Retina (tissue), 1 donor: ENCODE data around the gene CD99L2.

ENCODE experiments used
- DNase-seq: peaks from one replicate; pipeline ENCODE4 v3.0.0-alpha.2; 2016

The CD99L2 gene

GRCh38 chrX:150759568-150760416, 138.7 kb downstream of the CD99L2 start:
- no peak for DNase-seq

GRCh38 chrX:150757371-150757770, 141.1 kb downstream of the CD99L2 start:
- no peak for DNase-seq

- DNase-seq: no peak
Observed at GRCh38 chrX:150753968-150754367, 144.5 kb downstream of the CD99L2 start.

DNA sequence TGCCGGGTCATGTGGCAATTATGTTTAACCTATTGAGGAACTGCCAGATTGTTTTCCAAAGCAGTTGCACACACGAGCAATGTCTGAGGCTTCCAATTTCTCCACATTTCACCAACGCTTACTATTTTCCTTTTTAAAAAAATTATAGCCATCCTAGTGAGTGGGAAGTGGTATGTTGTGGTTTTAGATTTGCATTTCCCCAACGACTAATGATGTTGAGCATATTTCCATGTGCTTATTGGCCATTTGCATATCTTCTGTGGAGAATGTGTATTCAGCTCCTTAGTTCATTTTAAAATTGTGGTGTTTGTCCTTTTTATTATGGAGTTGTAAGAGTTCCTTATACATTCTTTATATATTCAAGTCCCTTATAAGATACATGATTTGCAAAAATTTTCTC, 145.1 kb downstream of the CD99L2 start:
- DNase-seq: no peak

- DNase-seq: no peak
Observed at GRCh38 chrX:150752124-150752523, 146.3 kb downstream of the CD99L2 start.

- DNase-seq: no peak
Observed at GRCh38 chrX:150736475-150736874, 162.0 kb downstream of the CD99L2 start.

DNA sequence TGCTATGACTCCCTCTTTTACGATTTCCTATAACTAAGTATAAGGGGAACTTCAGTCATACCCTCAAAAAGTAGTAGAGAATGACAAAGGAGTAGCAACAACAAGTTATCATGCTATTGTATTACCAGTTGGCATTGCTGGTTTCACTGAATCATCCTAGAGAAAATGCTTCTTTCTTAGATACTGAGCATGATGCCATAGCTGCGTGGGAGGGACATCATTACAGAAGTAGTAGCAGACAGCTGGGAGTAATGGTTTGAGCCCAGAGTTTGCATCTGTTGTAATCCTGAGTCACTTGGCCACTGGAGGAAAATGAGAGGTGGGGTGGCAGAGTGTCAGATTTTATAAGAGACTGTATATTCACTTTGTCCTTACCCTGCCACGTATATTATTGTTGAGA, 166.7 kb downstream of the CD99L2 start:
- no peak for DNase-seq

GRCh38 chrX:150730719-150731118, 167.7 kb downstream of the CD99L2 start:
- DNase-seq: no peak

- DNase-seq: no peak
Observed at GRCh38 chrX:150729956-150730355, 168.5 kb downstream of the CD99L2 start.

- DNase-seq: peak; percentile 54
Observed at GRCh38 chrX:150719621-150720020, 178.8 kb downstream of the CD99L2 start.
